Cardiac muscle cell (in vitro differentiated cells and primary cell): ENCODE data around the gene CHST14. TPM values are rescaled to one million over a fixed set of nuclear protein-coding genes. Genes with fewer than 3 reads are reported as not detected.

ENCODE experiments used
- DNase-seq, 2 donors: peaks; one replicate each; pipeline versions ENCODE4 v3.0.0 to v3.0.0-alpha.2; 2010 to 2017; ENCODE audit warnings: low read depth in 1 of 2, low spot score in 1 of 2
- H3K27ac ChIP-seq: fragments of 200-600 bp; sonication (generic); 2 replicates; pipeline ENCODE4 v1.5.1; 2016
- H3K27me3 ChIP-seq: fragments of 200-600 bp; sonication (generic); 2 replicates; pipeline ENCODE4 v1.6.0; 2016; ENCODE audit warnings: control low read depth
- H3K36me3 ChIP-seq: fragments of 200-600 bp; sonication (generic); 2 replicates; pipeline ENCODE4 v1.5.1; 2016; ENCODE audit warnings: control low read depth
- H3K4me1 ChIP-seq: fragments of 200-600 bp; sonication (generic); 2 replicates; pipeline ENCODE4 v1.8.1; 2017; ENCODE audit warnings: low read depth, mild to moderate bottlenecking, mixed run types
- H3K4me3 ChIP-seq: fragments of 200-600 bp; sonication (generic); 2 replicates; pipeline ENCODE4 v1.5.1; 2016; ENCODE audit warnings: mild to moderate bottlenecking
- H3K9me3 ChIP-seq: fragments of 200-600 bp; sonication (generic); 2 replicates; pipeline ENCODE4 v1.5.1; 2017; ENCODE audit warnings: low read depth, mild to moderate bottlenecking, control low read depth
- polyA plus RNA-seq: library from polyadenylated mRNA; unstranded; fragments of >200 nt; fragmentation: Nextera tagmentation; extraction: Ambion mirVana; gene quantifications from 2 replicates; pipeline ENCODE4 v1.2.1, GENCODE V29; 2016
- total RNA-seq: library from RNA; depleted of rRNA; stranded (reverse); fragments of >200 nt; gene quantifications from 2 replicates; pipeline ENCODE4 v1.2.3, GENCODE V29; 2016
- TF ChIP-seq, protein P1 (sequence below): IDR thresholded peaks from 2 replicates; pipeline ENCODE4 v1.5.1; 2012; ENCODE audit warnings: low read depth, mild to moderate bottlenecking, low read length

Gene CHST14
- total and polyA plus RNA-seq, 2 experiments from 2014 or later = 22.1 to 24.4 TPM

DNA sequence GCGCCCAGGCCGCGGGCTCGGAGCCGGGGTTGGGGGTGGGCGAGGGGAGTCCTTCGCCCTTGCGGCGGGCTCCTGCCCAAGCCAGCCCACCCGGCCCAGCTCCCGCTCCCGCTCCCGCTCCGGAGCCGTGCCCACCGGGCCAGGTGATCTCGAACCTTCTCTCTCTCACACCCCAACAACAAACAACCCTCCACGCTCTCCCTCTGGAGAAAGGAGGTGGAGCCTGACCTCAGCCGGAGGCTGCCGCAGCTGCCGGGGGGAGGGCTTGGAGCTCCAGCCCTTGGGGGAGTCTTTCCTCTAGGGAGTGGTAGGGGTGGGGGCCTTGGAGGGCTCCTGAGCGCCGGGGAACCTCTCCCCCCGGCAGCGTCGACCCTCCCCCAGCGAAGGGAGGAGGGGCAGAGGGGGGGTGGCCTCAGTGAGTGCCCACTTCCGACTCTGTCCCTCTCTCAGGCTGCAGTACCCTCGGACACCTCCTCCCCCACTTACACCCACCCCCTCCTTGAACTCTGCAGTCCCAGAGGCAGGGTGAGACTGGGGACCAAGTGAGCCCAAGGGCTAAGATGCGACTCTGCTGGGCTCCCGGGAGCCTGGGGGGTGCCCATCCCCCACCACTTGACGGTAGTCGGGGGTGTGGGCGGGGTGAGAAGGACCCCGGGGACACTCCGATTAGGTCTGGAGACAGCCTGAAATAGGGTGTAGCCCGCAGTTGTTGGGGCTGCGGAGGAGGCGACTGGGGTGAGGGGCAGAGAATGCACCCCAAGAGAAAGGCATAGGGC lies 34.5 kb upstream of the CHST14 start:
- TF ChIP-seq, protein P1, sequence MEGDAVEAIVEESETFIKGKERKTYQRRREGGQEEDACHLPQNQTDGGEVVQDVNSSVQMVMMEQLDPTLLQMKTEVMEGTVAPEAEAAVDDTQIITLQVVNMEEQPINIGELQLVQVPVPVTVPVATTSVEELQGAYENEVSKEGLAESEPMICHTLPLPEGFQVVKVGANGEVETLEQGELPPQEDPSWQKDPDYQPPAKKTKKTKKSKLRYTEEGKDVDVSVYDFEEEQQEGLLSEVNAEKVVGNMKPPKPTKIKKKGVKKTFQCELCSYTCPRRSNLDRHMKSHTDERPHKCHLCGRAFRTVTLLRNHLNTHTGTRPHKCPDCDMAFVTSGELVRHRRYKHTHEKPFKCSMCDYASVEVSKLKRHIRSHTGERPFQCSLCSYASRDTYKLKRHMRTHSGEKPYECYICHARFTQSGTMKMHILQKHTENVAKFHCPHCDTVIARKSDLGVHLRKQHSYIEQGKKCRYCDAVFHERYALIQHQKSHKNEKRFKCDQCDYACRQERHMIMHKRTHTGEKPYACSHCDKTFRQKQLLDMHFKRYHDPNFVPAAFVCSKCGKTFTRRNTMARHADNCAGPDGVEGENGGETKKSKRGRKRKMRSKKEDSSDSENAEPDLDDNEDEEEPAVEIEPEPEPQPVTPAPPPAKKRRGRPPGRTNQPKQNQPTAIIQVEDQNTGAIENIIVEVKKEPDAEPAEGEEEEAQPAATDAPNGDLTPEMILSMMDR = no peak

DNA sequence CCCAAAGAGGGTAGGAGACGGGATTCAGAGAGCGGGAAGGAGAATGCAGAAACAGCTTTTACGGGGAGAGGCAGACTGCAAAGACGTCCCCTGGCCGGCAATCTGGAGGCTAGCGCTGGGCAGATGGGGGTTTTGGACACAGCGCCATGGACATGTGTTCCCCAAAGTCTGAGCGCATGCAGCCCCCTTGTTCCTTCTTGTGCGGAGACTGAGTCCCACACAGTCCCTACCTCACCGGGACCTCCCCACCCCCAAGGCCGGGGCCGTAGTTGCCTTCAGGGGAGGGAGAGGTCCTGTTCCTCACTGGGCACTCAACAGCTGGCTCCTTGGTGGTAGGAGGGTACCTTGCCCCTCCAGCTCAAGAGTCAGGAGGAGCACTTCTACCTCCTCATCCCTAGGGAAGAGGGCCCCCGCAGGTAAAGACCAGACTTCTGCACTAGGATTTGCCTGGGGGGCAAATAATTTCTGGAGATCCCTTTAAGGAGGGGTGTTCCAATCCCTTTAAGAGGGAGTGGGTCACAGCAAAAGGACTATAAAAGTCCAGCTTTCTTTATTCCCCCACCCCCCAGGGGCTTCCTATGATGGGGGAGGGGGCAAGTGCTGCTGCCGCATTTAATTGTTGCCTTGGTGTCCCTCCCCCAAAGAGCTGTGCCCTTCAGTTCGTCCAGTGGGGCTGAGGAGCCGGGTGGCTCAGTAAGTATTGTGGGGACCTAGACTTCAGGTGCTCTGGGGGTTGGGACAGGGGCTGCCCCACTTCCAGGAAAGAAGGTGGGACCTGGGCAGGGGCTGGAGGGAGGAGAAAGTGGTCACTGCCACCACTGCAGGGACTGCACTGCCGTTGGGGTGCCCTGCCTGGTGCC lies 33.7 kb upstream of the CHST14 start:
- no peaks in the 10 kb centered on the region for H3K9me3 ChIP-seq
- peaks cover 18% of the 10 kb centered on the region for H3K27me3 ChIP-seq
- TF ChIP-seq, protein P1 = no peak
- no peak for DNase-seq
- H3K4me1 ChIP-seq = peaks cover 39% of the 10 kb centered on the region
- H3K27ac ChIP-seq = no peak overlapping the region
- peak overlapping the region; percentile 25 for H3K4me3 ChIP-seq
- no peaks in the 10 kb centered on the region for H3K36me3 ChIP-seq

More for the DNA sequence above, 34.5 kb upstream of the CHST14 start:
- H3K4me1 ChIP-seq = peaks cover 39% of the 10 kb centered on the region
- peak overlapping the region; percentile 25 for H3K4me3 ChIP-seq
- H3K36me3 ChIP-seq = no peaks in the 10 kb centered on the region
- H3K27me3 ChIP-seq = peaks cover 18% of the 10 kb centered on the region
- no peak overlapping the region for H3K27ac ChIP-seq
- DNase-seq = no peak
- H3K9me3 ChIP-seq = no peaks in the 10 kb centered on the region

DNA sequence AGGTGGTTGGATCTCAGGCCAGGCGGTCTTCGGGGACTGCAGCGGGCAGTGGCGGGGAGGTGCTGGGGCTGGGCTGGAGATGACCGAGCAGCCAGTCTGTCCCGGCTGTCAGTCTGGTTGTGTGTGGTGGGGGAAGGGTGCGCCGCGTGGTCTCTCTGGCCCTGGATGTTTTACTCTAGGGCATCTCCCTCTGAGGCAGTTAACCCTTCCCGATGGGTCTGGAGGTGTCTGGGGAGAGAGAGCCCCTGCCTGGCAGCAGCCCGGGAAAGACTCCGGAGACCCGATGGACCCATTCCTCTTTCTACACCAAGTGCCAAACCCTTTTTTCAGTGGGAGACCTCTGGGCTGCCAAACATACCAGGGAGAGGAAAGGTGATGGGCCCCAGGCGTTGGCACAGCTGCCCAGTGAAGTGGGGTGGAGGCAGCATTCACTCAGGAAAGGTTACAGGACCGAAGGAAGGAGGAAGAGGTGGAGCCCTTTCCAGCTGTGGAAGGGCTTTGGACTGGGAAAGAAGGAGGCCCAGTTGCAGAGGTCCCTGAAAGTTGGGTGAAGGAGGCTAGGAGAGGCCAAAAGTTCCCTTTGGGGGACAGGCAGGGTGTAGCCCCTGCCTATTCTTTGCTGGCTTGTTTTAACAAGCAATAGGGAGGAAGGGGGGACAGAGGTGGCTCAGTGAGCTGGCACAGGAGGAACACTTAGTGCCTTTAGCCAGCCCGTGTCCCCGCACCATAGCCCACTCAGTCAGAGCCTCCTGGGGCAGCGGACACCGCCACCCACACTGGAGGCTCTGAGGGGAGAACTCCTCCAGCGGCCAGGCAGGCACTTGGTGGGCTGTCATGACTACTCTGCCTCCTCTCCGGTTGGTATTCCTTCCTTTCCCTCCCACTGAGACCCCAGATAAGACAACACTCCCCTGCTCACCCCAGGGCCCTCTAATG lies 32.8 kb upstream of the CHST14 start:
- Histone ChIP-seq H3K27me3 (peaks cover 18% of the 10 kb centered on the region), H3K4me3 (no peak overlapping the region)
- no peak for DNase-seq

DNA sequence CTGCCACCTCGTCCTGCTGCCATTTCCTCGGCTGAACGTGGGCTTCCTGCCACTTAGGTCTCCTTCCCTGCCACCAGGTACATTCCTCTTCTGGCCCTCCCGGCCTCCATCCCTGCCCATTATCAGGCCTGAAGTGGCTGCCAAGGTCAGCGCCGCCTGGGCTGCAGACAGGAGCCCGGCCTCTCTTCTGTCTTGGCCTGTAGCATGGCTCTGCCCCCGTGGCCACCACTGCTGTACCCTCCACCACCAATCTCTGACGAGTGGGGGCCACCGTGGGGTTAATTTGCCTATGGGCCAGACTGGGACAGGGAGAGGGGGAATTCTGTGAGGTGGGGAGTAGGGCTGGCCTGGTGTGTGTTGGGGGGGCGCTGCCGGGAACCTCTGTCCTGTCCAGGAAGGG lies 32.1 kb upstream of the CHST14 start:
- Histone ChIP-seq H3K4me1 (peaks cover 44% of the 10 kb centered on the region), H3K27me3 (peaks cover 18% of the 10 kb centered on the region), H3K36me3 (no peaks in the 10 kb centered on the region), H3K9me3 (no peaks in the 10 kb centered on the region), H3K27ac (peak overlapping the region; percentile 8), H3K4me3 (no peak overlapping the region)
- TF ChIP-seq, protein P1 = no peak
- peak in 1 of 2 donors; percentile 57 for DNase-seq

More for the DNA sequence above, 32.8 kb upstream of the CHST14 start:
- TF ChIP-seq, protein P1 = no peak
- Histone ChIP-seq H3K27ac (no peak overlapping the region), H3K36me3 (no peaks in the 10 kb centered on the region), H3K4me1 (peaks cover 44% of the 10 kb centered on the region), H3K9me3 (no peaks in the 10 kb centered on the region)

DNA sequence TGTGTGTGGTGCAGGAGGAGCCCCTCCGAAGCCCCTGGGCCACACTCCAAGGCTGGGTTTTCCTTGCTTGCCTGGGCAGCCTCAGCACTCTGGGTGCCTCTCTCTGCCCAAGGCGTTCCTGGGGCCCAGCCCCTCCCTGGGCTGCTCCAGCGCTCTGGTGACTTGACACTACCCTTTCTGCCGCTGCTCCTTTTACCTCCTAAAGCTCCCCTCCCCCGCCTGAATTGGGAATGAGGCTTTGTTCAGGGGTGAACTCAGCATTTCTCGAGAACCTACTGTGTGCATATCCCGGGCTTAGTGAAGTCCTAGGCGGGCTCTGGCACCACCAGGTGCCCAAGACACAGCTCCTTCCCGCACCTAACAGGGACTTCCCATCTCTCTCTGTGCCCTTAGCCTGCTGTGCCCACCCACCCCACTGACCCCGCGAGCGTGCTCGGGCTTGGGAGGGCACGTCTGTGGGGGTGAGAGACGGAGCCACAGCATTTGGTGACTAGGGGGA lies 31.3 kb upstream of the CHST14 start:
- DNase-seq = peak in 1 of 2 donors; percentile 56
- Histone ChIP-seq H3K27me3 (peaks cover 15% of the 10 kb centered on the region), H3K9me3 (no peaks in the 10 kb centered on the region), H3K4me1 (peaks cover 44% of the 10 kb centered on the region), H3K36me3 (no peaks in the 10 kb centered on the region), H3K4me3 (peak overlapping the region; percentile 97), H3K27ac (peak overlapping the region; percentile 22)
- TF ChIP-seq, protein P1 = no peak
